Measurements from ENCODE around the gene STX18. TPM values are rescaled to one million over a fixed set of nuclear protein-coding genes. Genes with fewer than 3 reads are reported as not detected.

STX18 gene
- total RNA-seq, 1 donor from 2014 or later, result 34.6 TPM

GRCh38 chr4:4419896-4420295 is 122.0 kb downstream of the STX18 start:
- DNase-seq (ENCODE audit: low spot score), result no peak

- DNase-seq (ENCODE audit: low spot score), result peak; percentile 18
Observed at GRCh38 chr4:4418676-4419390, 123.0 kb downstream of the STX18 start.

DNA sequence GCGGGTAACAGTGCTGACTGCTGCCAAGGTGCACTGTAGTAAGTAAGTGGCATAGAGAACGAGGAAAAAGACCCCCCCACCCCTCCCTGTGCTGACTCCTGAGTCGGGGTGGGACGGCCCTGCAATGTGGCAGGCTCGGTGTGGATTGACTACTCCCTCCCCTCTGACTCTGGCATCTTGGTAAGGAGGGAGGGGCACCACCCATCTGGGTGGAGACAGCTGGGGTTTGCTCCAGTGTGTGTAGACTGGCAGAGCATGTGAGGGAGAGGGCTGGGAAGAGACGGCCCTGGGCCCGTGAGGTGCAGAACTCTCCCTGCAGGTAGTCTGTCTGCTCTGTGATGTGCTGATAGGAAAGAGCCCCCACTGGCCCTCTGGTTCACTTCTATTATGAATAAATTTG is 124.0 kb downstream of the STX18 start:
- DNase-seq (ENCODE audit: low spot score), result no peak

- no peak for DNase-seq (ENCODE audit: low spot score)
Observed at GRCh38 chr4:4416981-4417380, 124.9 kb downstream of the STX18 start.

- DNase-seq (ENCODE audit: low spot score), result no peak
Observed at GRCh38 chr4:4415806-4416805, 125.7 kb downstream of the STX18 start.

- DNase-seq (ENCODE audit: low spot score), result no peak
Observed at GRCh38 chr4:4415107-4415805, 126.6 kb downstream of the STX18 start.

DNA sequence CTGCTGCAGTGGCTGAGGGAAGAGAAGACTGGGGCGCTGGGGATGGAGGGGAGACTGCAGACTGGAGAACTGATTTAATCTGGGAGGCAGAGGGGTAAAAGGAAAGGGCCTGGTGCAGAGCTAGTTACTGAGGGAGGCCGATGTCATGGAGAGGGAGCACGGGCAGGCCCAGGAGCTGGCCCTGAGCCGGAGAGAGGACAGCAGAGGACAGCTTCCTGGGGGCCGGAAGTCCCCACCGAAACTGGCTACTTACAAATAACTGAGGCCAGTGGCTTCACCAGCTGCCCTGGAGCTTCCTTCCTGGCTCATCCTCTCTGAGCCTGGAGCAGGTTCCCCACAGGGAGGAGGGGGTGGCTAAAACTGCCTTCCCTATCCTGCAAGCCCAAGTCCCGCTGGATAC is 128.0 kb downstream of the STX18 start:
- no peak for DNase-seq (ENCODE audit: low spot score)

DNA sequence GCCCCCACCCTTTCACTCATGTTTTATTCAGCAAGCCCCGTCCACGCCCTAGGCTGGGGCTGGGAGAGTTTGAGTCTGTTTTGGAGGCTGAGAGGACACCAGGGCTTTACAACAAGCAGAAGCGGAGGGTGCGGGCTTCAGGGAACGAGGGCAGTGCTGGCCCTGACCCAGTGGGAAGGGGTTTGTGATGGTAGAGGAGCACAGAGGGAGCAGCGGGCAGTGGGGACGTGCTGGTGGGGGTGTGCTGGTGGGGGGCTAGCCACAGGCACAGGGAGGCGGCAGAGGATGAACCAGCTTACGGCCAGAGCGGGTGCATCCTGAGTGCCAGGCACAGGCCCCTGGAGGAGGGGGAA is 128.5 kb downstream of the STX18 start:
- DNase-seq (ENCODE audit: low spot score), result no peak

DNA sequence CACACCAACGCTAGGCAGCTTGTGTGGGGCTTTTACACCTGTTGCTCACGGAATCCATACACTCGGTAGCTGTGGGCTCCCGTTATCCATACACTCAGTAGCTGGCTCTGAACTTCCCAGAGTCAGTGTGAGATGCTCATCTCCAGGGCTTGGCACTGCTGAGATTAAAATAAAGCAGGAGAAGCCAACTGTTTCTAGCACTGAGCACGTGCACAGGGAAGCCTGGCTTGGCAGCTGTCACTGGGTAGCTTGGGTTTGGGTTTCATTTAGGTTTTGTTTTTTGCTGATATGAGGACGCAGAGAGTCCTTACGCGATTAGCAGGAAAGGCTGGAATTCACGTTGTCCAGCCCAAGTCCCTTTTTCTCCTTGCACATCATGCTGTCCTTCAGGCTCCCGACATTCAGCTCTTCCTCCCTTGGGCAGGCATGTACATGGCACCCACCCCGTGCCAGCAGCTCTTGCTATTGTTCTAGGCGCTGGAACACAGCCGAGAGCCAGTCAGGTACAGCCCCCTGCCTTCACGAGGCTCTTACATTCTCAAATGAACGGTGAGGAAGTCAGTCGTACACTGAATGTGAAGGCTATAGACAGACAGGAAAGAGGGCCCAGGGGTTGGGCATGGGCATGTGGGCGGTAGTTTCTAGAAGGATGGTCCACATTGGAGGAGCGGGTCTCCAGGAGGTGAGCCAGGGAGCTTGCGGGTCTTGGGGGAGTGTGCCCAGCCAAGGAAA is 129.0 kb downstream of the STX18 start:
- DNase-seq (ENCODE audit: low spot score), result no peak

- no peak for DNase-seq (ENCODE audit: low spot score)
Observed at GRCh38 chr4:4411906-4412305, 129.9 kb downstream of the STX18 start.

DNA sequence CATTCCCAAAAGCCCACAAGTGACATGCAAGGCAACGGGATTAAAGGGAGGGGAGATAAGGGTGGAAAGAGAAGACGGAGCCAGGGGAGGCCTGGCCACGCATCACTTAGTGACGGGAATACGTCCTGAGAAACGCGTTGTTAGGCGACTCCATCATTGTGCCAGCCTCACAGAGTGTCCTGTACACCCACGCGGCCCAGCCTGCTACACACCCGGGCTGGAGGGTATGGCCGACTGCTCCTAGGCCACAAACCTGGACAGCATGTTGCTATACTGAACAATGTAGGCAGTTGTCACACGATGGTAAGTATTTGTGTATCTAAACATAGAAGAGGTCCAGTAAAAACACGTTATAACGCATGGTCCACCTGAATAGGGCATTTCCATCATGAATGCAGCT is 131.6 kb downstream of the STX18 start:
- no peak for DNase-seq (ENCODE audit: low spot score)

DNA sequence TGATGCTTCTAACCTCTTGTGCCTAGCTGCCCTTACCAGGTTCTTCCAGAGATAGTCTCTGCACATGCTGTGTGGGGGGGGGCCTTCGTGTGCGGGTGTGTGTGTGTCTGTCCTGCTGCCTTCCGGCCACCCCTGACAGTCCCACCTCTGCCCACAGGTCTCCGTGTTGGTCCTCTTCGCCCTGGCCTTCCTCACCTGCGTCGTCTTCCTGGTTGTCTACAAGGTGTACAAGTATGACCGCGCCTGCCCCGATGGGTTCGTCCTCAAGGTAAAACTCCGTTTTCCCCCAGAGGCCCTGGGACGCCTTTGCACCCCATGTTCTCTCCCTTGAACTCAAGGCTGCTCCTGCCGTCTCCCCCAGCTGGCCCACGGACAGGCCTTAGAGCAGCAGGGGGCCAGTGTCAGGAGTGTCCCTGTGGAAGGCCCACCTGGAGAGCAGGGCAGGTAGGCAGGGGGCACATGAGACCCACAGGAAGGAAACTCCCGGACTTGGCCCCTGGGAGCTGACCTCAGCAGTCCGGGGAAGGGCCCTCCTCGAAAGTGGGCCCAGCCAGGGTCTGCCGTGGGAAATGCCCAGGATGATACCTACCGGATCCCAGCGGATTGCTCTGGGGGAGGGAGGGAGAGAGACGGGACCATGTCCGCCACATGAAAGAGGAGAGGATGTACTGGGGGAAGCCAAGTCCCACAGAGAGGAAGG is 132.3 kb downstream of the STX18 start:
- no peak for DNase-seq (ENCODE audit: low spot score)

DNA sequence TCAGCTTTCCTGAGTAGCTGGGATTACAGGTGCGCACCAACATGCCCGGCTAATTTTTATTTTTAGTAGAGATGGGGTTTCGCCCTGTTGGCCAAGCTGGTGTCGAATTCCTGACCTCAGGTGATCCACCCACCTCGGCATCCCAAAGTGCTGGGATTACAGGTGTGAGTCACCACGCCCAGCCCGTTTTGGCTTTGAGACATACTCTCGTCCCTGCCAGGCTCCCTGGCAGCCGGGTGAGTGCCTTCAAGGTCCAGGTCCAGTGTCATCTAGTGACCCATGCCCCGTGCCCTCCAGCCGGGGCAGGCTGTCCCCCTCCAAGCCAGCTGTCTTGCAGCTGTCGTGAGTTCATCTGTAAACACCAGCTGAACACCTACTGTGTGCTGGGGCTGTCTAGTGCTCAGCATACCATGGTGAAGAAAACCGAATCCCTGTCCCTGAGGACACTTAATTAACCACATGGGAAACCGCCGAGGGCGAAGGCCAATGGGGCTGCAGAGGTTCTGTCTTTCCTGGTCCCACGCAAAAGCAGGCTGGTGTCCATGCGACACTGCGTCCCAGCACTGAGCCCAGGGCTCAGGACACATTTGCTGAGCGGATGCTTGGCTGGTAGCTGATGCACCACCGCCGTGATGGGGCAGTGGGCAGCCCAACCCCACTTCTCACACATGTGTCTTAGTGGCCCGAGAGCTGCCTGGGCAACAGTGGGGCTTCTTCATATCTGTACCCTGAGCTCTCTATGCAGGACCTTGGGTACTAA is 133.1 kb downstream of the STX18 start:
- DNase-seq (ENCODE audit: low spot score), result no peak

GRCh38 chr4:4408132-4408523 is 133.7 kb downstream of the STX18 start:
- no peak for DNase-seq (ENCODE audit: low spot score)

- no peak for DNase-seq (ENCODE audit: low spot score)
Observed at GRCh38 chr4:4407299-4408131, 134.3 kb downstream of the STX18 start.

- DNase-seq (ENCODE audit: low spot score), result no peak
Observed at GRCh38 chr4:4406455-4407298, 135.2 kb downstream of the STX18 start.

DNA sequence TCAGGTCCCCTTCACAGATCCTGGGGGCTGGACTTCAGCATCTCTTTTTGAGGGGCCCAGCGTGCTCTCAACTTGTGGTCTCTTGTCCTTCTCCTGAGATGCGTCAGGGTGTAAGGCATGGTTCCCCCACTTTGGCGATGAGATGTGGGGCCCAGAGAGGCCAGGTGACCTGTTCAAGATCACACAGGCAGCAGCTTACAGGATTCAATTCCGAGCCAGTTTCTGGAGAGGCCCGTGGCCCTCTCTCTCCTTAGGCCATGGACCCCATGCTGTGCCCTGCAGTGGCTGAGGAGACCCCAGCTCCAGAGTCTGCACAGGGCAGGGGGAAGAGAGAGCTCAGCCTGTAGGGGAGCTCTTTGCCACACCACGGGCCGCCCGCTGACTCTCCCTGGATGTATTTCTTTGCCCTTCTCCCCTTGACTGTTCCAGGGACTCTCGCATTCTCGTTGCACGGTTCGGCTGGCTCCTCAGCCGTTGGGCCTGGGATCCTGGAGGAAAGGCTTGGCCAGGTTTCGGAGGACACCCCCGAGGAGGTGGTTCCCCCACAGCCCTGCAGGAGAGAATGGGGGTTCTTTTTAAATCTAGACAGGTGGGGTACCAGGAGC is 136.4 kb downstream of the STX18 start:
- DNase-seq (ENCODE audit: low spot score), result no peak

DNA sequence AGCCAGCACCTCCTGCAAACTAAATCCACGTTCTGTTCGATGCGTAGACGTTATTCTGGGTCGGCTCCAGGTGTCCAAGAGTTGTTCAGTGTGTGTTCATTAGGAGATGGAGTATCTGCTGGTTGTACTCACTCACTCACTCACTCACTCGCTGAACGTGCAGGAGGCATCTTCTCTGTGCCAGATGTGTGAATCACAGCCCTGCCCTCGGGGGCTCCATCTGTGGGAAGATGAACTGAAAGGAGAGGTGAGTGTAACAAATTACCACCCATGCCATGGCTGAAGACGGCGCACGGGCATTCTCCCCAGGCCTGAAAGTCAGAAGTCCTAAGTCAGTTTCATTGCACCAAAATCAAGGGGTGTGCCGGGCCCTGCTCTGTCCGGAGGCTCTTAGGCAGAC is 138.9 kb downstream of the STX18 start:
- no peak for DNase-seq (ENCODE audit: low spot score)

Measured in ureter (tissue), 1 donor.